HG02884 (cell line): ENCODE data around the gene IGFBP4.

Source experiments
- ATAC-seq: cut with Tn5 transposase; IDR thresholded peaks from one replicate; pipeline ENCODE4 v1.9.1; 2021; ENCODE audit warnings: mild to moderate bottlenecking, moderate library complexity; ENCODE audit not compliant: unreplicated experiment

Gene IGFBP4

GRCh38 chr17:40470932-40471828 lies 27.9 kb downstream of the IGFBP4 start:
- no peak for ATAC-seq

GRCh38 chr17:40471846-40472732 lies 28.8 kb downstream of the IGFBP4 start:
- ATAC-seq: no peak

GRCh38 chr17:40472733-40473452 lies 29.6 kb downstream of the IGFBP4 start:
- ATAC-seq: no peak

GRCh38 chr17:40473573-40474365 lies 30.5 kb downstream of the IGFBP4 start:
- ATAC-seq: no peak

- no peak for ATAC-seq
These were observed 31.3 kb downstream of the IGFBP4 start for GRCh38 chr17:40474419-40475002.

GRCh38 chr17:40475234-40475908 lies 32.1 kb downstream of the IGFBP4 start:
- no peak for ATAC-seq

- no peak for ATAC-seq
These were observed 34.5 kb downstream of the IGFBP4 start for GRCh38 chr17:40477796-40478195.

- no peak for ATAC-seq
These were observed 35.2 kb downstream of the IGFBP4 start for GRCh38 chr17:40478486-40478885.

GRCh38 chr17:40479754-40480480 lies 36.7 kb downstream of the IGFBP4 start:
- ATAC-seq: no peak

GRCh38 chr17:40480501-40481003 lies 37.3 kb downstream of the IGFBP4 start:
- no peak for ATAC-seq

GRCh38 chr17:40481106-40481505 lies 37.9 kb downstream of the IGFBP4 start:
- ATAC-seq: no peak

GRCh38 chr17:40482722-40483121 lies 39.5 kb downstream of the IGFBP4 start:
- no peak for ATAC-seq

- ATAC-seq: no peak
These were observed 40.4 kb downstream of the IGFBP4 start for GRCh38 chr17:40483679-40484078.

GRCh38 chr17:40484285-40484972 lies 41.2 kb downstream of the IGFBP4 start:
- ATAC-seq: no peak

- ATAC-seq: no peak
These were observed 41.8 kb downstream of the IGFBP4 start for GRCh38 chr17:40484973-40485530.

GRCh38 chr17:40485851-40486521 lies 42.7 kb downstream of the IGFBP4 start:
- no peak for ATAC-seq
